Measurements from ENCODE around the gene JOSD1.
A peak's percentile ranks its signal among the peaks of the same experiment; 100 is the strongest.

JOSD1 gene

DNA sequence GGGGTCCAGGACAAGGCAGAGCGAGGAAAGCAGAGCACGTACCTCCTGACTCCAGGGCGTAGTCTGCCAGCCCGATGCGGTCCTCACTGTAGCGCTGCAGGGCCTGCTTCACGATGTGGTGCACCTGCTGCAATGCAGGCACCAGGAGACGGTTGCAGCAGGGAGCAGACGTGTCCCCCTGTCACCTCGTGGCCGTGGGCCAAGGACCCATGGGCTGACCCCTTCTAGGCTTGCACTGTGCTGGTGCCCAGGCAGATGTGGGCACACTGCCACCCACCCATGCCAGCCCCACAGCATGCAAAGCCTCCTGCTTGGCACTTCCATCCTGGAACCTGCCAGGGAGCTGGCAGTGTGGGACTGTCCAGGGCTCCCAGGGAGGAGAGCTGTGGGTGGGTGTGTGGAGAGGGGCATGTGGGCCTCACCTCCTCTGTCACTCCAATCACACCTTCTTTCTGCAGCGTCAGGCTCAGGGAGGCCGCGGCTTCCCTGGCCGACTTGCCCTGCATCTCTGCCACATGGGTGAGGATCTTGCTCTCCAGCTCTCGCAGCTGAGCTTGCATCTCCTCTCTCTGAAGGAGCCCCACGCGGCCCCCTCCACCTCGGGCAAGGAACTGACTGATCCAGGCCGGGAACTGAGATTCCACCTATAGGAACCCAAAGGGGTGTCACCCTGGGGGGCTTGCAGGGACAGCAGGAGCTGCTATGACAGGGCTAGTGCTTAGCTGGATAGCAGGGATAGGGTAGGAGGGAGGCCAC lies 38.7 kb upstream of the JOSD1 start:
- Histone ChIP-seq H3K4me1 (ENCODE audit: insufficient read depth, low read length) (peaks cover 4% of the 10 kb centered on the region), H3K27ac (ENCODE audit: low read depth, low read length) (no peak overlapping the region), H3K36me3 (ENCODE audit: insufficient read depth, low read length) (peaks cover 93% of the 10 kb centered on the region), H3K9ac (ENCODE audit: low read length) (no peak overlapping the region), H3K27me3 (ENCODE audit: control insufficient read depth in 1 of 2, insufficient read depth in 2 of 2, low read length in 2 of 2) (no peaks in the 10 kb centered on the region), H3K9me3 (ENCODE audit: low read length) (no peaks in the 10 kb centered on the region), H3K4me3 (ENCODE audit: low read depth in 1 of 2, low read length in 2 of 2) (no peak overlapping the region)

DNA sequence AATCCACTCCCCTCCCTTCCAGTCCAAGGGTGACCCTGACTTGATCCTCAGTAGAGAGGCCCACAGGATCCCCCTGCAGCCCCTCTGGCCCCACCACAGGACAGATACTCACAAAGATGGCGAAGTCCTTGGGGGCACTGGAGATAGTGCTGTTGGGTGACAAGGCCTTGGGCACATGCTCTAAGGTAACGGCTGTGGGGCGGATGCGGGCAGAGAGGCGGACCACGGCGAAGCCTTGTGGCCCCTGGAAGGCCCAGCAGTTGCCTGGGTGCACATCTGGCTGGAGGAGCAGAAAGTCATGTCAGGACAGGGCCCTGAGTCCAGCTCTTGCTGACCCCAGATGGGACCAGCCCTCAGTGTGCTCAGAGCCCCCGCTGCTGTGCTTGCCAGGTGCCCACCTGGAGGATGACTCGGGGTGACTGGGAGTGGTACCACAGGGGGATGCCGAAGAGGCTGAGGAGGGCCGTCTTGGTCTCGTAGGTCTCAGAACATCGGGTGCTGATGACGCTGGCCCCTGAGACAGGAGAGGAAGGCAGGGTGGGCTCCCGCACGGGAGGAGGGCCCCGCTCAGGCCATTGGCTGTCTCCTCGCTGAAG lies 37.8 kb upstream of the JOSD1 start:
- no peak overlapping the region for H3K9ac ChIP-seq (ENCODE audit: low read length)
- H3K9me3 ChIP-seq (ENCODE audit: low read length), result no peaks in the 10 kb centered on the region
- no peak overlapping the region for H3K27ac ChIP-seq (ENCODE audit: low read depth, low read length)
- H3K27me3 ChIP-seq (ENCODE audit: control insufficient read depth in 1 of 2, insufficient read depth in 2 of 2, low read length in 2 of 2), result no peaks in the 10 kb centered on the region
- peaks cover 13% of the 10 kb centered on the region for H3K4me1 ChIP-seq (ENCODE audit: insufficient read depth, low read length)
- no peak overlapping the region for H3K4me3 ChIP-seq (ENCODE audit: low read depth in 1 of 2, low read length in 2 of 2)
- peaks cover 93% of the 10 kb centered on the region for H3K36me3 ChIP-seq (ENCODE audit: insufficient read depth, low read length)

DNA sequence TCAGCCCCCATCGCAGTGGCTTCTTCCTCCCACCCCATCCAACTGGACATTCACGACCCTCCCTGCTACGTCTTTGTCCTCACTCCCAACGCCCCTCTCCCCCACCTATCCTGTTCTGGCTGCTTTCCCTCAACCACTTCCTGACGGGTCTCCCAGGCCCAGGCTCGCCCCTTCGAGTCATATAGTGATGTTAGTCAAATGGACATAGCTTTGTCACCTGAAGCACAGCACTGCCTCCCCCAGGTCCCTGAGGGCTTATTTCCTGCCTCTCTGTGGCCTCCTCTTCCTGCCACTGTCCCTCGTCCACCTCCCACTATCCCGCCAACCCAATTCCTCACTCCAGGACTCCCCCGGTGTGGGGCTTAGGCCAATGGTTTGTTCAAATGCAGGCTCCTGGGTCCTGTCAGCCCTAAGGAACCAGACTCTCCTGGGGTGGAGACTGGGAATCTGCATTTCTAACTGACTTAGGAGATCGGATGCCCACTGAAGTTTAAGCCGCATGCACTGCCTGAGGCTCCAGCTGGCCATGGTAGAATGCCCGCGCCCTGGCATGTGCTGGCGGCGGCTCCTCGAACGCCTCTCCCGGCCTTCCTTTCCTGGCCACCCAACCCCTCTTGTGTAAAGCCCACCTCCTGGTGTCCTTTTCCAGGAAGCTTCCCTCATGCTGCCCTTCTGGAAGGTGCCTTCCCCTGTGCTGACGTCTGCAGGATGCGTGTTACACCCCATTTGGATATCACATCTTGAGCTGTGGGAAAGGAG lies 36.7 kb upstream of the JOSD1 start:
- no peaks in the 10 kb centered on the region for H3K9me3 ChIP-seq (ENCODE audit: low read length)
- peaks cover 23% of the 10 kb centered on the region for H3K4me1 ChIP-seq (ENCODE audit: insufficient read depth, low read length)
- no peak overlapping the region for H3K27ac ChIP-seq (ENCODE audit: low read depth, low read length)
- H3K4me3 ChIP-seq (ENCODE audit: low read depth in 1 of 2, low read length in 2 of 2), result no peak overlapping the region
- H3K27me3 ChIP-seq (ENCODE audit: control insufficient read depth in 1 of 2, insufficient read depth in 2 of 2, low read length in 2 of 2), result no peaks in the 10 kb centered on the region
- H3K36me3 ChIP-seq (ENCODE audit: insufficient read depth, low read length), result peaks cover 86% of the 10 kb centered on the region
- H3K9ac ChIP-seq (ENCODE audit: low read length), result no peak overlapping the region

DNA sequence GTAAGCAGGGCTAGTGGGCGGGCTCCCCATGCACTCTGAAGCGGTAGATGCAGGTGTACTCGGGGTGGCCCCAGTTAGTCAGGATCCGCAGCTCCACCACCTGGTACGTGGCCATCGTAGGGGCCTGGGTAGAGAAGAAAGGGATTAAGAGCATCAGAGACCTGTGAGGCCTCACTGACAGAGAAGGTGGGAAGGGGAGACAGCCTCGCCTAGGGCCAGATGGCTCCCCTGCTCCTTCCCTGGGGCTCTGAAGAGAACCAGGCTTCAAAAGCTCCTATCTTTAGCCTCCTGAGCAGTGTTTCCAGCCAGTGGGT lies 35.5 kb upstream of the JOSD1 start:
- H3K27ac ChIP-seq (ENCODE audit: low read depth, low read length), result no peak overlapping the region

DNA sequence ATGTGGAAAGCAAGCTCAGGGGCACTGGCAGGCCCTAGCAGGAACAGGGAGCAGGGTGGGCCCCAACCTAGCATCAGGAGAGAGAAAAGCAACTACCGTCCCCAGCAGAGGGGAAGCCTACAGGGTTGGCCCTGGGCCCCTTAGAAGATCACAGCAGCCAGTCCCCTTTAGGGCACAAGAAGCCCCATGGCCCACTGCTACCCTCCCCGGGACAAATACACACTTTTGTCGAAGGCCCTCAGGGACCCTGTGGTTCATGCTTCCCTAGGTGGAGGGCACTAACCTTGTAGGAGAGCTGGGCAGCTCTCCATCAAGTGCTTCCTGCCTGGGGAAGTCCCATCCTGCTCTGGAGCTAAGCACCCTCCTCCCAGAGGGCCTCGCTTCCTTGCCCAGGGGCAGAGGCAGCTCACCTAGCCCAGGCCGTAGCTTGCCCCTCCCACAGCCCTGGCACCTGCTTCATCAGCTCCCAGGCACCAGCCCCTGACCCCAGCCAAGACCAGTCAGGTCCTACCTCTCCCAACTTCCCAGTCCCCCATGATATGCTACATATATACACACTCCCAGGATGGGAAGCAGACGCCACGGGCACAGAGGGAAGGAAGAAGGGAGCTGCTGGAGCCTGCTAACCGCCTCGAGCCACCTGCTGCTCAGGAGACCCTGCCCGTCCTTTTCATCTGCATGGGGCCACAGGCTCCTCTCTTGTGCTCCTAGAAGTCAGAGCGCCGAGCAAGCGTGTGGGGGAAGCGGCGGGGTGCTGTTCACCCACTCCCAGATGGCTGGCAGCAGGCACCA lies 34.9 kb upstream of the JOSD1 start:
- Histone ChIP-seq H3K9ac (ENCODE audit: low read length) (no peak overlapping the region), H3K9me3 (ENCODE audit: low read length) (no peaks in the 10 kb centered on the region), H3K36me3 (ENCODE audit: insufficient read depth, low read length) (peaks cover 82% of the 10 kb centered on the region), H3K27ac (ENCODE audit: low read depth, low read length) (no peak overlapping the region), H3K4me1 (ENCODE audit: insufficient read depth, low read length) (peaks cover 31% of the 10 kb centered on the region), H3K4me3 (ENCODE audit: low read depth in 1 of 2, low read length in 2 of 2) (no peak overlapping the region), H3K27me3 (ENCODE audit: control insufficient read depth in 1 of 2, insufficient read depth in 2 of 2, low read length in 2 of 2) (no peaks in the 10 kb centered on the region)

More for the DNA sequence above, 35.5 kb upstream of the JOSD1 start:
- Histone ChIP-seq H3K4me3 (ENCODE audit: low read depth in 1 of 2, low read length in 2 of 2) (no peak overlapping the region), H3K9ac (ENCODE audit: low read length) (no peak overlapping the region), H3K36me3 (ENCODE audit: insufficient read depth, low read length) (peaks cover 82% of the 10 kb centered on the region), H3K4me1 (ENCODE audit: insufficient read depth, low read length) (peaks cover 31% of the 10 kb centered on the region), H3K9me3 (ENCODE audit: low read length) (no peaks in the 10 kb centered on the region), H3K27me3 (ENCODE audit: control insufficient read depth in 1 of 2, insufficient read depth in 2 of 2, low read length in 2 of 2) (no peaks in the 10 kb centered on the region)

DNA sequence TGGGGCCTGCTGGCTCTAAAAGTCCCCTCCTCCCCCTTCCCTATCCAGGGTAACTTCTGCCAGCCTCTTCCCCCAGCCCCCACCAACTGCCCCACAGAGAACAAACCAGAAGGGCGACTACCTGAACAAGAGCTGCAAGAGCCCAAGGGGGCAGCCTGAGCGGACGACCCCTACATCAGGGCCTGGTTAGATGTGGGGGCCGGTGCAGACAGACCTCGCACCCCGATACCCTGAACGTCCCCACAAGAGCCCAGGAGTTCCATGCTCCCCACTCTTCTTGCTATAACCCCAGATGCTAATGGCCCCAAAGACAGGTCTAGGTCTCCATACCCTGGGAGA lies 34.4 kb upstream of the JOSD1 start:
- no peak overlapping the region for H3K27ac ChIP-seq (ENCODE audit: low read depth, low read length)
- H3K9ac ChIP-seq (ENCODE audit: low read length), result no peak overlapping the region
- no peak overlapping the region for H3K4me3 ChIP-seq (ENCODE audit: low read depth in 1 of 2, low read length in 2 of 2)
- peaks cover 31% of the 10 kb centered on the region for H3K4me1 ChIP-seq (ENCODE audit: insufficient read depth, low read length)
- no peaks in the 10 kb centered on the region for H3K9me3 ChIP-seq (ENCODE audit: low read length)
- H3K27me3 ChIP-seq (ENCODE audit: control insufficient read depth in 1 of 2, insufficient read depth in 2 of 2, low read length in 2 of 2), result no peaks in the 10 kb centered on the region
- H3K36me3 ChIP-seq (ENCODE audit: insufficient read depth, low read length), result peaks cover 82% of the 10 kb centered on the region

DNA sequence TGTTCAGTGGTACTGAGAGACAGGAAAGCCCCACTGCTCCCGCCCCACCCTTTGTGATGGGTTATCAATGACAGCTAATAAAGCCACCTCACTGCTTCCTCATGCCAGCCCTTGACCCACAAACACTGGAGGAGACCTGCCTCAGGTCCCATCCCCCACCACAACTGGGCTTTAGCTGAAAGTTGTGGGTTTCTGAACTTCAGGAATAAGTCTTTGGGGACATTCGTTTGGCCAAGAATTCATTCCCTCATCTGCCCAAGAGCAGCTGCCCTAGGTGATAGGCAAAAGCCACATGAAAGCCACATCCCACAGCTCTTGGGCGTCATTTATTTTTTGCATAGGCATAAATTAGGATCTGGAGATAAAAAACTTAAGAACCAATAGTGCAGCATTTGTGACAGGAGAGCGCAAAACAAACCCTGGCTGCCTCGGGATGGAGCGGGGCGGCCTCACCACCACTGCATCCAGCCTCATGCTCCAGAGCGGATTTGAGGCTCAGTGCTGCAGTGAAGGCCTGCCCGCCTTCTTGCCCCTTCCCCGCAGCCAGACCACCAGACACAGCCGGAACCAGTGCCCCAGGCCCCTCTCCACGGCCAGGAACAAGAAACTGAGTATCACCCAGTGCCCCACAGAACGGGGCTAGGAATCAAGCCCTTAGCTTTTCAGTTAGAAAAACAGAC lies 33.8 kb upstream of the JOSD1 start:
- Histone ChIP-seq H3K4me1 (ENCODE audit: insufficient read depth, low read length) (peaks cover 31% of the 10 kb centered on the region), H3K4me3 (ENCODE audit: low read depth in 1 of 2, low read length in 2 of 2) (no peak overlapping the region), H3K9me3 (ENCODE audit: low read length) (no peaks in the 10 kb centered on the region), H3K27me3 (ENCODE audit: control insufficient read depth in 1 of 2, insufficient read depth in 2 of 2, low read length in 2 of 2) (no peaks in the 10 kb centered on the region), H3K27ac (ENCODE audit: low read depth, low read length) (peak overlapping the region; percentile 53), H3K36me3 (ENCODE audit: insufficient read depth, low read length) (peaks cover 82% of the 10 kb centered on the region), H3K9ac (ENCODE audit: low read length) (peak overlapping the region; percentile 14)

DNA sequence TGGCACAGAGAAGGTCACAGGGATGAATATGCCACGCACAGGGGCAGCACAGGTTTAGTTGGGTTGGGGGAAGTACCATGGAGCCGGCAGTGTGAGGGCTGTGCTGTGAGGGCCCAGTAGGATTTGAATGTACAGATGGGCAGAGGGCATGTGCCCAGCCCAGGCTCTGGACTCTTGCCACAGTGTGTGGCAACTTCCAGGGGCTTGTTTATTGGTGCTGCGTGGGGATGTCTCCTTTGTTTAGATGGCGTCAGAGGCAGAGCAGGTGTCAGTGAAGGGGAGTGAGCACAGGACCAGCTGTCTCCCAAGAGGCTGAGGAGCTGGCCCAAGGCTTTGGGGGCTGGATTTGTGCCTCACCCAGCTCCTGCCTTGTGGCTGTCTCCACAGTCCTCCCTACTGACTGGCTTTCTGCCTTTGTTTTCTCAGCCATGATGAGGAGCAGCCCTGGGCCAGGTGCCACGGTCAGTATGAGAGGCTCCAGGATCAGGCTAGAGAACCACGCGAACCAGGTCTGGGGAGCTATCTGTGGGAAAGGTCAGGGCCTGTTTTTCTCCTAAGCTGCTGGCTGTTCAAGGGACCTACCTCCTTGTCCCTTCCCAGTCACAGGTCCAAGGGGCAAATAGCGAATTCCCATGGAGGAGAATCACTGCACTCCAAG lies 33.1 kb upstream of the JOSD1 start:
- Histone ChIP-seq H3K4me1 (ENCODE audit: insufficient read depth, low read length) (peaks cover 31% of the 10 kb centered on the region), H3K27me3 (ENCODE audit: control insufficient read depth in 1 of 2, insufficient read depth in 2 of 2, low read length in 2 of 2) (no peaks in the 10 kb centered on the region), H3K36me3 (ENCODE audit: insufficient read depth, low read length) (peaks cover 82% of the 10 kb centered on the region), H3K27ac (ENCODE audit: low read depth, low read length) (peak overlapping the region; percentile 53), H3K9me3 (ENCODE audit: low read length) (no peaks in the 10 kb centered on the region), H3K9ac (ENCODE audit: low read length) (peak overlapping the region; percentile 14), H3K4me3 (ENCODE audit: low read depth in 1 of 2, low read length in 2 of 2) (peak overlapping the region in 1 of 2 donors; percentile 24)

DNA sequence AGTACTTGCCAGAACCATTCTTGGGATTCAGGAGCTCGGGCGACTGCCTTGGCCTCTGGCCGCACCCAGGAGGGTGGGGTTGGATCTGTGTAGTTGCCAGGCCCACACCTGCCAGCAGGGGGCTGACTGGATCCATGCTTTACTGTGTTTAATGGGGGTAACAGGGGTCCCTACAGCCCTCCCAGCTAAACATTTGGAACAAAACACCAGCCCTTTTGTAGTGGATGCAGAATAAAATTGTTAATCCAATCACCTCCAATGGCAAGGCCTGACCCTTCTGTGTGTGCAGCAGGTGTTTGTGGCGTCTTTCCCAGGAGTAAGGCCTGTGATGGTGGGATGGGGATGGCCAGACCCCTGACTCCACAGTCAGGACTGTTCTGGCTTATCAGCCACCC lies 32.6 kb upstream of the JOSD1 start:
- H3K27me3 ChIP-seq (ENCODE audit: control insufficient read depth in 1 of 2, insufficient read depth in 2 of 2, low read length in 2 of 2), result no peaks in the 10 kb centered on the region
- H3K9ac ChIP-seq (ENCODE audit: low read length), result no peak overlapping the region
- peaks cover 82% of the 10 kb centered on the region for H3K36me3 ChIP-seq (ENCODE audit: insufficient read depth, low read length)
- peak overlapping the region; percentile 53 for H3K27ac ChIP-seq (ENCODE audit: low read depth, low read length)
- no peaks in the 10 kb centered on the region for H3K9me3 ChIP-seq (ENCODE audit: low read length)
- H3K4me1 ChIP-seq (ENCODE audit: insufficient read depth, low read length), result peaks cover 31% of the 10 kb centered on the region
- peak overlapping the region in 1 of 2 donors; percentile 24 for H3K4me3 ChIP-seq (ENCODE audit: low read depth in 1 of 2, low read length in 2 of 2)

DNA sequence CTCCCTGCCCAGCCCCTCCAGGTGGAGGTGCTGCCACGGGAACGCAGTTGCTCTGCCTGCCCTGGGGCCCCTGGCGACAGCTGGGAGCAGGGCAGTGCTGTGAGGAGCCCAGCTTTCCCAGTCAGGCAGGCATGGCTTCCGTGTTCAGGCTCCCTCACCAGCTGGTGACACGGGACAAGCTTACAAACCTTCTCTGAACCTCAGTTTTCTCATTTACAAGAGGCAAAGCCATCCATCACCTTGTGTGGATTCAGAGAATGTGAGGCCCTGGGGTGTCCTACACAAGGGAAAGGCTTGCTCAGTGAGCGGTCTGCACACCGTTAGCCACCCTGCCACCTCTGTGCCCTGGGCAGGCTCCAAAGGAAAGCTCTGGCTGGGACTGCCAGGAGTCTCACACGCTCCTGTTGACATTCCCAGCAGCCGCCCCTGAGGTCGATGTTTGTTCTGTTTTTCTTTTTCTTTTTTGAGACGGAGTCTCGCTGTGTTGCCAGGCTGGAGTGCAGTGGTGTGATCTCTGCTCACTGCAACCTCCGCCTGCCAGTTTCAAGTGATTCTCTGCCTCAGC lies 31.6 kb upstream of the JOSD1 start:
- H3K36me3 ChIP-seq (ENCODE audit: insufficient read depth, low read length), result peaks cover 82% of the 10 kb centered on the region
- H3K27ac ChIP-seq (ENCODE audit: low read depth, low read length), result peak overlapping the region; percentile 37
- H3K4me3 ChIP-seq (ENCODE audit: low read depth in 1 of 2, low read length in 2 of 2), result no peak overlapping the region
- no peaks in the 10 kb centered on the region for H3K27me3 ChIP-seq (ENCODE audit: control insufficient read depth in 1 of 2, insufficient read depth in 2 of 2, low read length in 2 of 2)
- H3K4me1 ChIP-seq (ENCODE audit: insufficient read depth, low read length), result peaks cover 31% of the 10 kb centered on the region
- H3K9me3 ChIP-seq (ENCODE audit: low read length), result no peaks in the 10 kb centered on the region
- no peak overlapping the region for H3K9ac ChIP-seq (ENCODE audit: low read length)

All from muscle layer of colon (tissue), 2 donors.